Limb (tissue), 2 donors: Measurements from ENCODE around the gene AGFG2.

Experiments
- DNase-seq, 2 donors: peaks; one replicate each; pipeline ENCODE4 v3.0.0-alpha.2; 2016; ENCODE audit errors: extremely low spot score in 2 of 2

The AGFG2 gene

DNA sequence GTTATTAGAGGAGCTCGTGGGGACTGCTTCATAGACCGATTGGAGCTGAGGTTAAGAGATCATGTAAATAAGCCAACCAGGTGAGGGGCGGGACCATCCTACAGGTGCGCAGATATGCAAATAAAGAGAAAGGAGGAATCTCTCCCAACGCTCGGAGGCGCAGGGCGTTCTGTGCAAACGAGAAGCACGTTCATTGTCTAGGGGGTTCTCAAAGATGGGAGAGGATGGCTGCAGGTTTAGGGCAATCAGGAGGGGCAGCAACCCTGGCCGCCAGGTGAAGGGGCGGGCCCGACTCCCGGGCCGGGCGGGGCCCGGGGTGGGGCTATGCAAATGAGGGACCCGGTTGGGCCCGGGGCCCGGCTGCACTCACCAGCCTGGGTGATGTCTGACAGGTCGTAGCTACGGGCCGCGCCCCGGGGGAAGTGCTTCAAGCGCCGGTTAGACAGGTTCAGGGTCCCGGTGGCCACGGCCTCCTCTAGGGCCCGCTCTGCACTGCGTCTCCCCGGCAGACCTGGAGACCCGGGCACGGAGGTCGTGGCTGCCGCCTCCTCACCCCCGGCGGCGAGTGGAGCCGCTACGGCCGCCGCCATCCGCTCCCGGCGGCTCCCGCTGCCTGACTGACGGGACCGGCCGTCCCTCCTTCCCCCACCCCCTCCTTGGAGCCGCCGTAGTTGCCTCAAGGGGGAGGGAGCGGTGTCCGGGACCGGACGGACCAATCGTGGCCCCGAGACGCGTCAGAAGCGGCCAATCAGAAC is 46.7 kb downstream of the AGFG2 start, which contains the start of gene LRCH4:
Gene LRCH4 (minus strand): TSS at position 619 of the 755 bp plus-strand sequence. CDS start 29 bp downstream, at position 590.
- no peak for DNase-seq

DNA sequence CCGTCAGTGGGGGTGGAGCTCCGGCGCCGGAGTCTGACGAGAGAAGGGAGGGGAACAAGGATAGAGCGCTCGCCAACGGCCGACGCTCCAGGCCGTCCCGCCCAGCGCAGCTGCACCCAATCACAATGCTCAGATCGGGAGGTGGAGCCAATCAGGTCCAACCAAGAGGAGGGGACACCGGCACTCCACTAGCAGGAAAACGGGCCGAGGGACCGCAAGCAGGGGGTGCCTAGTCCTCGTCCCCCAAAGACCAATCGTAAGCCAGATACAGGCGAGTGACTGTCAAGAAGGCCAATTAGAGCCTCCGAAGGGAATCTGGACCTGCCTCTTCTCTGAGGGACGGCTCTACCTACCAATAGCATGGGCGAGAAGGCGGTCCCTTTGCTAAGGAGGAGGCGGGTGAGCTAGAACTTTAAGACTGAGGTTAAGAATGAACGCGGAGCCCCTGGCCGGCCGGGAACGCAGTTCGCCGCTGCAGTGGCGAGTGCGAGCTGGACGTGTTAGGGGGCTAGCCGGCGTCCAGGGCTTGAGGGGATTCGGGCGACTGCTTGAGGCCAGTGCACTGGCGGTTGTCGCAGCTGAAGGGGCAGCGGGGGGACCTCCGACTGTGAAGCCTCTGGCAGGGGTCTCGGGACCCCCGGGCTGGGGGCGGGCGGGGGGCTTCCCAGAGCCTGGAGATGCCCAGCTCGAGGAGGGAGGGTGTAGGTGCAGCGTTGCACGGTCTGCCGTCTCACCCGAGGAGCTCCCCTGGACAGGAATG is 47.4 kb downstream of the AGFG2 start, which contains the start of gene FBXO24:
Gene FBXO24 (plus strand): TSS at position 63 of the 760 bp plus-strand sequence. CDS start 298 bp downstream, at position 361.
- DNase-seq = peak; percentile 99 to 100

DNA sequence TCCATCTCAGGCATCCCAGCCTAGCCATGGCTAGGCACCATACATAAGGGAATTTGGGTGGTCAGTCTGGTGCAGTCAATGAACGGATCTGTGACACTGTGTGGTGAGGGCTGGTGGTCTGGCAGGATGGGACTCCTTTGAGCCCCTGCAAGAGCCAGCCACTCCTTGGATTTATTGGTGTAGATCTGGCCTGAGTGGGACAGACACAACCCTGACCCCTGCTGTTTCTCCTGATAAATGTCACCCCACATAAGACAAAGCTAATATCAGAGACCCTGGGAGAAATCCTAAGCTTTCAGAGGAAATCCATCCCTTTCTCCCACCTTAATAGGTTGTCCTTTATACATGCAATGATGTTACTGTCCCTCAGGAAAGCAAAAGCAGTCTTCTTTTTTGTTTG is 49.4 kb downstream of the AGFG2 start:
- no peak for DNase-seq

GRCh38 chr7:100589341-100589947 is 50.4 kb downstream of the AGFG2 start:
- no peak for DNase-seq

GRCh38 chr7:100590077-100590737 is 51.2 kb downstream of the AGFG2 start:
- no peak for DNase-seq

DNA sequence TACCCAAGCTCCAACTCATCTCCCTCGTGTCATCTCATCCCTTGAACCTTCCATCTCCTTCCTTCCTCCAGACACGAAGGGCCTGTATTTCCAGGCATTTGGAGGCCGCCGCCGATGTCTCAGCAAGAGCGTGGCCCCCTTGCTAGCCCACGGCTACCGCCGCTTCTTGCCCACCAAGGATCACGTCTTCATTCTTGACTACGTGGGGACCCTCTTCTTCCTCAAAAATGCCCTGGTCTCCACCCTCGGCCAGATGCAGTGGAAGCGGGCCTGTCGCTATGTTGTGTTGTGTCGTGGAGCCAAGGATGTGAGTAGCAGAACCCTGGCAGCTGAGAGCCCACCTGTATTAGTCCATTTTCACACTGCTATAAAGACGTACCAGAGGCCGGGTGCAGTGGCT is 52.6 kb downstream of the AGFG2 start:
- no peak for DNase-seq

DNA sequence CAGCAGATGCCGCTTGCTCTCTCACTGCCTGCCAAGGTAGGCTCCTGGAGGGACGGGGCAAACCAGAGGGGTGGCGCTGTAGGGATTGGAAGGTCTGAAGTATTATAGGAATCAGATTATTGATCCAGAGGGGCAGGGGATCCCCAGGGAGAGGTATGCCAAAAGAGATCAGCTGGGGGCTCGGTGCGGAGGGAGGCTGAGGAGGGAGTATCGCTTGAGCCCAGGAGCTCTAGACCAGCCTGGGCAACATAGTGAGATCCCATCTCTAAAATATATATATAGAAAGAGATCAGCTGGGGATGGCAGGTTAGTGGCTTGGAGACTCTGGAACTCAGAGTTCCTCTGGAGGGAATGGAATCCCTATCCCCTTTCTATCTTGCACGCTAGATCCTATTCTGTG is 56.2 kb downstream of the AGFG2 start:
- no peak for DNase-seq

DNA sequence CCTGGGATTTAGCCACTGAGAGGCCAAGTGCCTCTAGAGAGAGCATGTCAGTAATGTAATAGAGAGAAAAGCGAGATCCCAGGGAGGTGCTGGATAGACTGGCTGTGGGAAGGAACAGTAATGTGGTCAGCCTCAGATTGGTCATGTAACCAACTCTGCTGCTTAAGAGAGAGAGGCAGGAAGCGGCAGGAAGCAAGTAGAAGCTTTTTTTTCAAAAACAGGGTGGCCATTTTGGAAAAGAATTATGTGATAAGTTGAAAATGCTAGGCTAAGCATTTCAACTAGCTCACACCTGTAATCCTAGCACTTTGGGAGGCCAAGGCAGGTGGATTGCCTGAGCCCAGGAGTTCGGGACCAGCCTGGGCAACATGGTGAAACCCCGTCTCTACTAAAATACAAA is 59.4 kb downstream of the AGFG2 start:
- DNase-seq = no peak

DNA sequence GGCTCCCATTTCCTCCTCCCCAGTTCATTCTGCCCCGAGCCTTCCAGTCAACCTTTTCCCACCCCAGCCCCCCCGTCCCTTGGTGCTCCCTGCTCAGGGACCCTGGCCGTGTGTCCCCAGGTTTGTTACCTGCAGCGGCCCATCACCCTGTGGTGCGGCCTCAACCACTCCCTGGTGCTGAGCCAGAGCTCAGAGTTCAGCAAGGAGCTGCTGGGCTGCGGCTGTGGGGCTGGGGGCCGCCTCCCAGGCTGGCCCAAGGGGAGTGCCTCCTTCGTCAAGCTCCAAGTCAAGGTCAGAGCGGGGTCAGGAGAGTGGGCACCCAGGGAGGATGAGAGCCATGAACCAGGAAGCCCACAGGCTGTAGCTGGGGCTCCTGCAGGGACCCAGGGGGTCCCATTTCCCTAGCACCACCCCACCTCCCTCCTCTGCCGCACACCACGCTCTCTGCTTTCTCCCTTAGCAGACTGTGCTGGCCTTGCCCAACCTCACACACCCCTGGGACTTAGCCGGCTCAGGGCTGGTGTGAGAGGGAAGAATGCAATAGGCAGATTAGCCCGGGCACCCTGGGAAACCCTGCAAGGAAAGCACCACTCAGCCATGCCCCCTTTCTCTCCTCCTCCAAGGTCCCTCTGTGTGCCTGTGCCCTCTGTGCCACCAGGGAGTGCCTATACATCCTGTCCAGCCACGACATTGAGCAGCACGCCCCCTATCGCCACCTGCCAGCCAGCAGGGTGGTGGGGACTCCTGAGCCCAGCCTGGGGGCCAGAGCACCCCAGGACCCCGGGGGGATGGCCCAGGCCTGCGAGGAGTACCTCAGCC is 61.1 kb downstream of the AGFG2 start:
- no peak for DNase-seq

- DNase-seq = no peak
Observed at GRCh38 chr7:100600730-100601038, 61.7 kb downstream of the AGFG2 start.

DNA sequence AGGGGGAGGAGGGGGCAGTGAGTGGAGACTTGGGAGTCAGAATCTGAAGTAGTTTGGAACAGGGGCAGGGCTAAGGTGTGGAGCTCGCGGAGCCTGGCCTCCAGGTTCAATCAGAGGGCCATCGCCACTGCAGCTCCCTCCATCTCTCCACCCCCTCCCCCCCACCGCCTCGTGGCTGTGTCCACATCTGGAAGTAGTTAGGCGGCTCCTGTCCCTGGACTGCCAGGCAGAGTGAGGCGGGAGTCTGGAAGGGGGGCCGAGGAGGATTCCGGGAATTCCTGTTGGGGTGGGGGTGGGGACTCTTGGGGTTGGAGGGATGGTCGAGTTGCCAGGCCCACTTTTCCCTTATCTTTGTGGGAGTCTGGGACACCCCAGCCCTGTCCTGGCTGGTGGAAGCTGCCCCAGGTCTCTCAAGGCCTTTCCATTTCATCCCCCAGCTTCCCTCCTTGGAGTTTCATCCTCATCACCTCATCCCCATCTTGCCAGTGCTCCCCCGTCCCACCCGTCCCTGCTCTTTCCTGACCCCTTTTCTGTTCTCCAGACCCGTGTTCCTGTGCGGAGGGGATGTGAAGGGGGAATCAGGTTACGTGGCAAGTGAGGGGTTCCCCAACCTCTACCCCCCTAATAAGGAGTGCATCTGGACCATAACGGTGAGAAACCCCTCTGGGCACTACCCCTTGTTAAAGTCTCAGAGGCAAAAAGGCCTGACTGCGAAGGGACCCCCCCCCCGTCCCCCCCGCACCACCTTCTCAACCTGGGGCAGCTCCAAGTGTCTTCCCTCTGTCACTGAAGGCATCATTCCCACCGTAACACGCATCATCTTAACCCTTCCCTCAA is 64.1 kb downstream of the AGFG2 start:
- DNase-seq = peak; percentile 86 to 89

- no peak for DNase-seq
Observed at GRCh38 chr7:100603726-100604027, 64.7 kb downstream of the AGFG2 start.

- DNase-seq = peak; percentile 66 to 85
Observed at GRCh38 chr7:100604028-100604975, 65.3 kb downstream of the AGFG2 start.

- DNase-seq = peak in 1 of 2 donors; percentile 58
Observed at GRCh38 chr7:100604976-100605911, 66.2 kb downstream of the AGFG2 start.

GRCh38 chr7:100606313-100606712 is 67.3 kb downstream of the AGFG2 start:
- DNase-seq = no peak

DNA sequence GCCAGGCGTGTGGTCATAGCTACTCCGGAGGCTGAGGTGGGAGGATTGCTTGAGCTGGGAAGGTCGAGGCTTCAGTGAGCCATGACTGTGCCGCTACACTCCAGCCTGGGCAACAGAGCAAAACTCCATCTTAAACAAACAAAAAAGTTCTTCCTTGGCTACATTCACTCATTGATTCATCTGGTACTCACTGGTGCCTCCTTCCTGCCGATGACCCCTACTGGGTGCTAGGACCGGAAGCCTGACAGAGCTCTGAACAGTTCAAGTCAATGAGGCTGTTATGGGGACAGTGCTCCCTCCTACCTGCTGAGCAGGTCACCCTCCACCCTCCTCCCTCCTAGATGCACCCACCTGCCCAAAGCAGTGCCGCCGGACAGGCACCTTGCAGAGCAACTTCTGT is 68.1 kb downstream of the AGFG2 start:
- DNase-seq = no peak

DNA sequence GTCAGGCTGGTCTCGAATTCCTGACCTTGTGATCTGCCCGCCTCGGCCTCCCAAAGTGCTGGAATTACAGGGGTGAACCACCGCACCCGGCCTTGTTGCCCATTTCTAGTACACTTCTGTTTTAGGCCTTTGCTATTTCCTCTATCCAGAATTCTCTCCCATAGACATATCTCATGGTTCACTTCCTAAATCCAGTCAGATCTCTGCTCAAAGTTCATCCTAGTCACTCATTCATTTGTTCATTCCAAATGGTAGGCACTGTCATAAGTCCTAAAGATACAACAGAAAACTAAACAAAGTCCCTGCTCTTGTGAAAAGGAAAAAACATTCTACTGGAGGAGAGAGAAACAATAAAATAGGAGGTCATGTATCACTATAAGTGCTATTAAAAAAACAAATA is 71.0 kb downstream of the AGFG2 start:
- DNase-seq = no peak
